Stimulated activated naive CD4-positive, alpha-beta T cell (primary cell): ENCODE data around the gene CHRNA4.

Experiments
- DNase-seq, 6 experiments: peaks; one replicate each; lab custom pipeline; 2025; lab: John Stamatoyannopoulos, UW

CHRNA4 gene

GRCh38 chr20:63360850-63361518 is at the start of gene CHRNA4:
TSS of gene CHRNA4 (minus strand) at chr20:63361349. CDS start at chr20:63361165, 184 bp downstream.
- DNase-seq: no peak

GRCh38 chr20:63409834-63410435 is 48.8 kb upstream of the CHRNA4 start:
- no peak for DNase-seq

GRCh38 chr20:63409066-63409833 is 48.1 kb upstream of the CHRNA4 start:
- DNase-seq: peak in 1 of 6 experiments; percentile 24

GRCh38 chr20:63408684-63409046 is 47.5 kb upstream of the CHRNA4 start:
- no peak for DNase-seq

- no peak for DNase-seq
Observed at GRCh38 chr20:63407928-63408683, 47.0 kb upstream of the CHRNA4 start.

GRCh38 chr20:63406617-63407245 is 45.6 kb upstream of the CHRNA4 start:
- no peak for DNase-seq

- no peak for DNase-seq
Observed at GRCh38 chr20:63406011-63406410, 44.9 kb upstream of the CHRNA4 start.

- DNase-seq: no peak
Observed at GRCh38 chr20:63405102-63405730, 44.1 kb upstream of the CHRNA4 start.

GRCh38 chr20:63404129-63405085 is 43.3 kb upstream of the CHRNA4 start:
- DNase-seq: no peak

GRCh38 chr20:63403403-63404105 is 42.4 kb upstream of the CHRNA4 start:
- DNase-seq: no peak

GRCh38 chr20:63402860-63403220 is 41.7 kb upstream of the CHRNA4 start:
- no peak for DNase-seq

- no peak for DNase-seq
Observed at GRCh38 chr20:63402181-63402859, 41.2 kb upstream of the CHRNA4 start.

- DNase-seq: no peak
Observed at GRCh38 chr20:63401384-63402110, 40.4 kb upstream of the CHRNA4 start.

- DNase-seq: no peak
Observed at GRCh38 chr20:63400486-63401210, 39.5 kb upstream of the CHRNA4 start.

GRCh38 chr20:63399596-63400375 is 38.6 kb upstream of the CHRNA4 start:
- no peak for DNase-seq

- DNase-seq: no peak
Observed at GRCh38 chr20:63398744-63399514, 37.8 kb upstream of the CHRNA4 start.
